NCI-H187 (cell line): ENCODE measurements around the gene XRN1.
"Not testable (repeated sequence)": the region's sequence is repeated elsewhere in the genome, so short reads cannot be mapped to it uniquely, and the experiment has no call there.

ENCODE experiments used
- DNase-seq, 2 experiments: peaks; one replicate each; lab custom pipeline; 2025; lab: John Stamatoyannopoulos, UW

XRN1 gene

DNA sequence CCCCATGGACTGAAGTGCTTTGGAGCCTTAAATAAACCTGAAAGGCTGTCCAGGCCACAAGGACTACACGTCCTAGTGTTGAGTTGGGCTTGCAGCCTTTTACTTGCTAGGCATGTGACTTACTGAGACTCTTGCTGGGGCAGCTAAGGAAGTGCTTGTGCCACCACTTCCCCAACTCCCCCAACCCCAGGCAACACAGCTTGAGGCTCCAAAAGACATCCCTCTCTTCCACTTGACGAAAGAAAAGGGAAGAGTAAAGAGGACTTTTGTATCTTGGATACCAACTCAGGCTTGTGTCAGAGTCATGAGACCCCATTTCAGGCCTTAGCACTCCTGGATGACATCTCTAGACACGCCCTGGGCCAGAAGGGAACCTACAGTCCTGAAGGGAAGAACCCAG lies 109.8 kb downstream of the XRN1 start:
- DNase-seq, result no peak

DNA sequence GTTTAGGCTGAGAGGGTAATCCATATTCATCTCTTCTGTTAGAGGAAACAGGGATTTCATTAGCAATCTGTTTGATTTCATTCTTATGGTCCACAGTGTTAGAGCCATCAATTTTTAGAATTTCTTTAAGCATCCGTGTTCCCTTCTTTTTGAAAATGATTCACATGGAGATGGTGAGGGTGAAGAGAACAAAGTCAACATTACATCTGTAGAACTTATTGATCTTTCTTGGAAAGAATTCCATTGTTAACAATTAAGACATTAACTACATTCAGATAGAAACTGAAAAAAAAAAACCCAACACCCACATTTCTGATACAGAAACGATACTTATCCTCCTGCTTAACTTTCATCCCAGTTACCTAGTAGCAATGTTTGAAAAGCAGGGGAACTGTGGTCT lies 115.4 kb downstream of the XRN1 start:
- no peak for DNase-seq

DNA sequence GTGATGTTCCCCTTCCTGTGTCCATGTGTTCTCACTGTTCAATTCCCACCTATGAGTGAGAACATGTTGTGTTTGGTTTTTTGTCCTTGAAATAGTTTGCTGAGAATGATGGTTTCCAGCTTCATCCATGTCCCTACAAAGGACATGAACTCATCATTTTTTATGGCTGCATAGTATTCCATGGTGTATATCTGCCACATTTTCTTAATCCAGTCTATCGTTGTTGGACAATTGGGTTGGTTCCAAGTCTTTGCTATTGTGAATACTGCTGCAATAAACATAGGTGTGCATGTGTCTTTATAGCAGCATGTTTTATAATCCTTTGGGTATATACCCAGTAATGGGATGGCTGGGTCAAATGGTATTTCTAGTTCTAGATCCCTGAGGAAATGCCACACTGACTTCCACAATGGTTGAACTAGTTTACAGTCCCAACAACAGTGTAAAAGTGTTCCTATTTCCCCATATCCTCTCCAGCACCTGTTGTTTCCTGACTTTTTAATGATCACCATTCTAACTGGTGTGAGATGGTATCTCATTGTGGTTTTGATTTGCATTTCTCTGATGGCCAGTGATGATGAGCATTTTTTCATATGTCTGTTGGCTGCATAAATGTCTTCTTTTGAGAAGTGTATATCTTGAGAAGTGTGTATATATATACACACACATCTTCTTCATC lies 123.4 kb downstream of the XRN1 start:
- not testable (repeated sequence) for DNase-seq

DNA sequence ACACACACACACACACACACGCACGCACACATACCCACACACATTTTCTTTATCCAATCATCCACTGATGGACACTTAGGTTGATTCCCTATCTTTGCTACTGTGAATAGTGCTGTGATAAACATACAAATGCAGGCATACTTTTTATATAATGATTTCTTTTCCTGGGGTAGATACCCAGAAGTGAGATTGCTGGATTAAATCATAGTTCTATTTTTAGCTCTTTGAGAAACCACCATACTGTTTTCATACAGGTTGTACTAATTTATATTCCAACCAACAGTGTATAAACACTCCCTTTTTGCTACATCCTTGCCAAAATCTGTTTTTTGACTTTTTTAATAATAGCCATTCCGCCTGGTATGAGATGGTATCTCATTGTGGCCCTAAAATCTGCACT lies 127.9 kb downstream of the XRN1 start:
- DNase-seq, result no peak

DNA sequence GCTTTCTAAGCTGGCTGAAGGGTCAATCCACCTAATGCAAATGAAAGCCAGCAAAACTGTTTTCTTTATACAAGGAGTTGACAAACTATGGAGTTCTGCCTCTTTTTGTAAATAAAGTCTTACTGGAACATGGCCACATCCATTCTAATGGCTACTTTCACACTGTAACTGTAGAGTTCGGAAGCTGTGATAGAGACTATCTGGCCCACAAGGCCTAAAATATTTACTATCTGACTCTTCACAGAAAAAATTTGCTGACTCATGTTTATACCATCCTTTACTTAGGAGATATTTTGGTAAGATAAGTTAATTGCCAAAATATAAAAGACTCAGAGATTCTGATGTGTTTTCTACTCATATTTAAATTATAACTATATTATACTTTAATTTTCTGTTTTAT lies 128.7 kb downstream of the XRN1 start:
- no peak for DNase-seq

DNA sequence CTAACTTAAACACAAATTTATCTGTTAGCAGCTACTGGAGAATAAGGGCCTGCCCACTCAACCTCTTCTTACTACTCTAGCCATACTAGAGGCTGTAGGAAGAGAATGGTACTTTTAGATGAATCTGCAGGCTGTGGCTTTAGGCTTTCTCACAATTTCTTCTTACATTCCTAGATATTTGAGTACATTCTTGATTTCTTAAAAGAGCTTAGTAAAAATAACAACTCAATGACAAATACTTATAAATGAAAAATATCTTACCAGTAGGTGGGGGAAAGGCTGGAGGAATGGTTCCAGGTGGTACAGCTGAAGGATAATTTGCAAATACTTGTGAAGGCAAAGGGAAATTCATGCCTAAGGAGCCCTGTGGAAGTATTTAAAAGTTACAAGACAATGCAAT lies 129.5 kb downstream of the XRN1 start:
- no peak for DNase-seq

DNA sequence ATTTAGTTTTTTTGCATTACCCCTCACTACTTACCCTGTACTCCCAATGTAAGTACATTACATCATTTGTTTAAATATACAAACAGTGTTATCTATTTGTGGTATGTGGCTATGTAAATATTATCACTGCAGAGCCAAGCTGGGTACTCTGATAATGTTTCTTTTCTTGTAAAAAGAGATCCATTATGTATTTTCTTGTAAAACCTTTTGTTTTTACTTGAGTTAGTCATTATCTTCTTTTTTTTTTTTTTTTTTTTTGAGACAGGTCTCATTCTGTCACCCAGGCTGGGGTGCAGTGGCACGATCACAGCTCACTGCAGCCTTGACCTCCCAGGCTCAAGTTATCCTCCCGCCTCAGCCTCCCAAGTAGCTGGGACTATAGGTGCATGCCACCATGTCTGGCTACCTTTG lies 131.9 kb downstream of the XRN1 start:
- DNase-seq, result not testable (repeated sequence)

DNA sequence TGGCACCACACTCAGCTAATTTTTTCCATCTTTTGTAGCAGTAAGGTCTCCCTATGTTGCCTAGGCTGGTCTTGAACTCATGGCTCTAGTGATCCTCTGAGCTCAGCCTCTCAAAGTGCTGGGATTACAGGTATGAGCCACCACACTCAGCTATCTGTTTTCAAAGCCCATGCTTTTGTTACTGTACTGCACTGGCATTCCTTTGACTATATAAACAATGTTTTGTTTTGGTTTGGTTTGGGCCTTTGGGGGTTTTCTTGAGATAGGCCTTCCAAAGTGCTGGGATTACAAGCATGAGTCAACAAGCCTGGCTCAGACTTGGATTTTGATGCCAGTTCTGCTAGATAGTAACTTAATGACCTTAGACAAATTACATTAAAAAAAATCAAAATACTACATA lies 132.8 kb downstream of the XRN1 start:
- no peak for DNase-seq

DNA sequence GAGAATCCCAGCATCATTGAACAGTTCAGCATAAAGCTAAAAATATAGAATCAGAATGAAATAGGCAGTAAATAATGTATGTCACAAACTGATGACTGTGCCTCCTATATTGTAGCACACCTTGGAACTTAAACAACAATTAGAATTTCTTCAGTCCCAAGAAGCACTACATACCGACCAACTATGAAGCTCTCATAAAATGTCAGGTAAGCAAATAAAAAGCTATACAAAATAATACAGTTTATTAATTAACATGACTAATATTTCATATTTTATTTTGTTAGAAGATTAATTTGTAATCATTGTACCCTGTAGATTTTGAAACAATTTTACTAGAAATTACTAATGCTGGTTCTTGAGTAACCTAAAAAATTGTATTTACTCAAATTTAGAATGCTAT lies 137.4 kb downstream of the XRN1 start:
- DNase-seq, result no peak

DNA sequence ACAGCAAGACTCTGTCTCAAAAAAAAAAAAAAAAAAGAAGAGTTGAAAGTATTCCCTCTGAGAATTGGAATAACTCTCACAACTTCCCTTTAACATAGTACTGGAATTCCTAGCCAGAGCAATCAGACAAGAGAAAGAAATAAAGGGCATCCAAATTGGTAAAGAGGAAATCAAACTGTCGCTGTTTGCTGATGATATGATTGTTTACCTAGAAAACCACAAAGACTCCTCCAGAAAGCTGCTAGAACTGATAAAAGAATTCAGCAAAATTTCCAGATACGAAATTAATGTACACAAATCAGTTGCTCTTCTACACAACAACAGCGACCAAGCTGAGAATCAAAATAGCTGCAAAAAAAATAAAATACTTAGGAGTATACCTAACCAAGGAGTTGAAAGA lies 145.0 kb downstream of the XRN1 start:
- DNase-seq, result not testable (repeated sequence)

DNA sequence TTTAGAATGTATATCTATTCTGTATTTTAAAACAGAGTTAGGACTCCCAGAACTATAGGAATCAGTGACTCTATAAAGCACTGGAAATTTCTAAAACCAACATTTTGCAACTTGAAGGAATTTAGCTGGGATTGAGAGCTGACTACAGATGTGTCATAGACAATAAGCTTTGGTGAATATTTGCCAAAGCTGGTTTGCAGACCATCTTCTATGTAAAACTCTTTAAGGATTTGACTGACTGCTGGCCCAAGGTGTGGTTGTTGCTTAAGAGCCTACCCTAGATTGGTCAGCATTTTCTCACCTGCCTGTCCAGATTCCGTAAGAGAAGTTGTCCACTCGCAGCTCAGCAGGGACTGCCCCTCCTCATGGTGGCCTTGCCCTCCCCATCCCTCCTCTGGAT lies 149.2 kb downstream of the XRN1 start:
- DNase-seq, result no peak

DNA sequence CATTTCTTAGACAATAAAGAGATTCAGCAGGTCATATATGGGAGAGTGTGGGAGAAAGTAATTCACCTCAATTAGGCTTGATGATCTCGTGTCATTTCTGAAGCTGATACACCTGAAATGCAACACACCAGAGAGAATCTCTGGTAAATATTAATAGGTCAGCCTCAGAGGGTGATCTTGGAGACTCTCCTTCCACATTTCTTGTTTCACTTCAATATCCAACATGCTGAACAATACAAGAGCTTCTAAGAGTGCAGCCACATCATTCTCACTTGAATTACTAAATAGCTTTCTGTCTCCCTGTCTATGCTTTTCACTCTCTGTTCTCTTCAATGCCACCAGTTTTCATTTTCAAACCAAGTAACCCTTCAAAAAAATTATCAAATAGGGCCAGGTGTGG lies 151.3 kb downstream of the XRN1 start:
- DNase-seq, result no peak

DNA sequence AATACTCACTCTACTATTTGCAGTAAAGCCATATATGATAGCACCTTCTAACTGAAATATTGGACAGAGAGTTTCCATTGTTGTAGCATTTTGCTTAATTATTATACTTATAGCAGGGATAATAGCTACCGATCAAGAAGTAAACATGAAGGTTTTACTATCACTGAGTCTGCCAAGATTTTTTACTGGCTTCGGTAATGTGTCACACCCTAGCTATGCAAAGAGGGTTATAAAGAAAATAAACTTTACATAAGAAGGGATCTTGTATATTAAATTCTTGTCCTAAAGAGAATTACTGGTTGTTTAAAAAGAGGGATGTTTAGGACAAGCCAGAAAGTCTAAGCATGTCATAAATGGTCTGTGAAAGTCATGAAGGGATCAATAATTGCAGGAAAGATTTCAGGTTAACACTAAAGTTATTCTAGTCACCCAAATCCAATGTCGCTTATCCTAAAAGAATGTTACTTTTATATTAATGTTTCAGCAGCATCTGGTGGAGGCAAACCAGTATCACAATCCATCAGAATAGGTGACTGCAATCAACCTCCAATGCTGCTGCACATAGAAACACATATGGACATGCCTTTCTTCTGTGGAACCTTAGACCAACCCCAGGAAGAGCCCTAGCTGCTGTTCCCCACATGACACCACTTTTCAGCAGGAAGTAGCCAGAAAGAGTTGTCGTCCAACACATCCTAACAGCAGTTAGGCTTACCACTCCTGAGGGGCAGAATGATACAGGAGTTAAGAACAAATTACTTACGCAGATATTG lies 159.8 kb downstream of the XRN1 start:
- no peak for DNase-seq

DNA sequence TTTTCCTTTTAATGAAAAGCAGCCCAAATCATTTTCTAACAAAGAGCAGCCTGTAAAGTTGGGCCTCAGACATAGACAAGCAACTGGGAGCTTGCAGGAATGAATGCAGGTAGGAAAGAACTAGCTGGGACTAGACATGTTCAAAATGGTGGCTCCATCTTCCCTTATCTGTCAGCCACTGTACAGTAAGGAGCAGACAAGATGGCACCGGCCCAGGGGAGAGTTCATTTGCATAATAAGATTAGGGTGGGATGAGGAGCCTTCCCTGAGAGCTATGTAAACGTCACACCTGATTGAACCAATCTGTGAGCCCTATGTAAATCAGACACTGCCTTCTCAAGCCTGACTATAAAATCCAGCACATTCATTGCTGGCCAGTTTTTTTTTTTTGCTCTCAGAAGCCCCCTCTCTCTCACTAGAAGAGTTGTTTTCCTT lies 162.7 kb downstream of the XRN1 start:
- DNase-seq, result no peak

DNA sequence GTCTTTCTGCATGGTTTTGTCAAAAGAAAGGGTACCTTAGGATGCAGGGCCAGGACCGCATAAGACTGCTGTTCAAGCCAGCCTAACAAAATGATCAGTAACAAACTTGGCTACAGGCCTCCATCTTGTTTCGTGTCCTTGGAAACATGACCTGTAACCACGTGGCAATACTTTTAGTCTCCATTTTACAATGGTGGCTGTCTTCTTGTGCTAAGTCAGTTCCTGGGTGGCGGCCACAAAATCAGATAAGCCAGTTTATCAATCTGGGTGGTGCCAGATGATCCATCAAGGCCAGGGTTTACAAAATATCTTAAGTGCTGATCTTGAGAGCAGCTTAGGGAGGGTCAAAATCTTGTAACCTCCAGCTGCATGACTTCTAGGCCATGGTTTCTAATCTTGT lies 165.3 kb downstream of the XRN1 start:
- DNase-seq, result no peak

DNA sequence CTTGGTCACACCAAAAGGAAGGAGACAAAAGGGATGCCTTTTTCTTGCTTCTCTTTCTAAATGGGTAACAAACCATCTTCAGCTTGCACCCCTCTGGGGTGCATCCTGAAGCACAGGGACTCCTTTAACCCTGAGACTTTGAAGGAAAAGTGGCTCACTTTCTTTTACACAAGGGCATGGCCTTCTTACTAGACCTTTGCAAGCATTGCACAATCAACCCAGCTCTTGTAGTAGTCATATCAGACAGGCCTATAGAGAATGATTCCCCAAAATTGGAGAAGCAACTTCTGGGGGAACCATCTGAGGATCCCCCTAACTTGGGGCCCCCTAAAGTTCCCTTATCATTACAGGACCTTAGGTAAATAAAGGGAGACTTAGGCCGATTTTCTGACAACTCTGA lies 166.4 kb downstream of the XRN1 start:
- no peak for DNase-seq

DNA sequence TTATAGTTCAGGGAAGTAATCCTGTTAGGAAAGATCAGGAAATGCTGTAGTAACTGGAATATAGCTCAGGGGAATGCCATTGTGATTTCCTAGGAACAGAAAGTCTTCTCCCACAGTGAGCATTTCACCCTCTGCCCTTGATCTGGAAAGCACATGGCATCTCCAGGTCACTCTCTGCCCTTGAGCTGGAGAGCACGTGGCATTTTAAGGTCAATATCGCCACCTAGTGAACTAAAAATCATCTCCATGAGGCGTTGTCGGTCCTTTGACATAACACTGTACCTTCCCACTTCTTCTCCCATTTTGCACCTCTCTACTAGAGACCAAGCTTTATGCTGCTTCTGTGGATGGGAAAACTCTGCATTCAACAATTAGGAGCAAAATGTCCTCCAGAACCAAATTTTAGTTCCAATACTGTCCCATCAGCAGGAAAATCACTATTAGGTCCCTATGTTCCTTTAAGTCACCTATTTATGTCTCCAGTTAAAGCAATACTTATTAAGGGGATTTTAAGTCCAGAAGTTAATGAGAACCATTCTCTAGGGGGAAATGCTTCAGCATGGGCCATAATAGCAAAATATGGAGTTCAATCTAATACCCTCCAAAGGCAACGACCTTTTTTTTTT lies 167.8 kb downstream of the XRN1 start:
- DNase-seq, result peak; percentile 22 to 26

DNA sequence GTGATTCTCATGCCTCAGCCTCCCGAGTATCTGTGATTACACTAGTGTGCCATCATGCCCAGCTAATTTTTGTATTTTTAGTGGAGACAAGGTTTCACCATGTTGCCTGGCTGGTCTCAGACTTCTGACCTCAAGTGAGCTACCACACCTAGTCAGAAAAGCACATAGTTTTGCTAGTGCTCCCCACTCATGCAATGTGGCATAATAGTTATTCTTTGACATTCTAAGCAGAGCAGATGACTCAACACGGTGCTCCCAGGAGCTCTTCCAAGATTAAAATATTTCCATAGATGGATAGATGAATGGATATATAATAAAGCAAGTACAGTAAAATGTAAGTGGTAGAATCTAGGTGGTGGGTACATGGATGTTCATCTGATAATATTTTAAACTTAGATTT lies 169.4 kb downstream of the XRN1 start:
- no peak for DNase-seq

DNA sequence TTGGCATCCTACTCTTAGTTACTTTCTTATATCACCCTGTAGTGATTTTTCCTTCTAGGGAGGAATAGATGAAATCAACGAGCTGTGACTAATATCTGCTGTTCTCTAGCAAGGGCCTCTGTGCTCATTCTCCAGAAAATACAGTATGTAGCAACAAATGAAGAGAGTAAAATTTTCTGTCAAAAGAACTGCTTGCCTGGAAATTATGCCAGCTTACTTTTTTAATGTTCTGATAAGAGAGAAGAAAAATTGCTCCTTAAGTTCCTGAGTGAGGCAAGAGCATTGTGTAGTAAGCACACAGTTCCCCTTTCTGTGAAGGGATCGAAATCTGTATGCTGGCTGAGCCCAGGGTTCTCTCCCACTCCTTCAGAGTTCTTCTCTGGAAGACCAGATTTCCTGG lies 171.1 kb downstream of the XRN1 start:
- DNase-seq, result no peak

DNA sequence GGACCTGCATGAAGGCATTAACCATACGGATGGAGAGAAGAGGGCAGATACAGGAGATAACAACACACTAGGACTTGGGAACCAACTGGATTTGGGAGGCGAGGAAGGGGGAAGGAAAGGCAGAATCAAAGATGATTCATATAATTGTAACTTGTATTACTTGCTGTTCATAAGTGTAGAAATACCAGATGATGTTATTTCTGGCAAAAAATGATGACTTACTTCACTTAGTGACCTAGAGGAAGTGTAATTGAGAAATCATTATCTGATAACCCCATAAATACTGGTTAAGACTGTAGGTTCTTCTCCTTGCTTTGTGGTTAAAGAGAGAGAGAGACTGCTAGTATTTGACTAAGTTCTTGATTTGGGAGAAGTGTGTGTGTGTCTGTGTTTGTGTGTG lies 172.0 kb downstream of the XRN1 start:
- DNase-seq, result no peak

DNA sequence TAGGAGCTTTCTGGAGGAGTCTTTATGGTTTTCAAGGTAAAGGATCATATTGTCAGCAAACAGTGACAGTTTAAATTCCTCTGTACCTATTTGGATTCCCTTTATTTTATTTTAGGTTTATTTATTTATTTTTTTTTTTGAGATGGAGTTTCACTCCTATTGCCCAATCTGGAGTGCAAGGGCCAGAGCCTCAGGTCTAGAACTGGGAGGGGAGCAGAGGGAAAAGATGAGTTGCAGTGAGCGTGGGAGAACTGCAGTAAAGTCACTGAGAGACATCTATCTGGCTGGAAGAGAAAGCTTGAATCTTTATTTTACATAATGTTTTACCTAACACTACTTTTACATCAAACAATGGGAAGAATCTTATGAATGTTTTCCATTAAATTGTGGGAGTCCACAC lies 172.9 kb downstream of the XRN1 start:
- no peak for DNase-seq

DNA sequence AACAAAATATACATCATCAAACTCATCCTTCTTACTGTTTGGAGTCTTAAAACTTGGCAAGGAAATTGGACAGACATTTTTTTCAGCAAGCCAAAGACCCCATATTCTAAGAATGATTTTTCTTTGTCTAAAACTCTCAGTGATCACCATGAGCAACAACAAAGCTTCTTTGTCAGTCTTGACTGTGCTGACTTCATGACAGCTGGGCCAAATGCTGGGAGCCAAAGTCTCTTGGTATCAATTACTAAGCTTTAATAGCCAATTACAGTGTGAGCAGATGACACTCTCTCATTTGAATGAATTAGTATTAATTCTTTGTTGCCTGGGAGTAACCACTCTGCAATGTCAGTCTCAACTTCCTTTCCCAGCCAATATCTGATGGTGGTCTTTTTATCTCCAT lies 174.3 kb downstream of the XRN1 start:
- DNase-seq, result no peak

DNA sequence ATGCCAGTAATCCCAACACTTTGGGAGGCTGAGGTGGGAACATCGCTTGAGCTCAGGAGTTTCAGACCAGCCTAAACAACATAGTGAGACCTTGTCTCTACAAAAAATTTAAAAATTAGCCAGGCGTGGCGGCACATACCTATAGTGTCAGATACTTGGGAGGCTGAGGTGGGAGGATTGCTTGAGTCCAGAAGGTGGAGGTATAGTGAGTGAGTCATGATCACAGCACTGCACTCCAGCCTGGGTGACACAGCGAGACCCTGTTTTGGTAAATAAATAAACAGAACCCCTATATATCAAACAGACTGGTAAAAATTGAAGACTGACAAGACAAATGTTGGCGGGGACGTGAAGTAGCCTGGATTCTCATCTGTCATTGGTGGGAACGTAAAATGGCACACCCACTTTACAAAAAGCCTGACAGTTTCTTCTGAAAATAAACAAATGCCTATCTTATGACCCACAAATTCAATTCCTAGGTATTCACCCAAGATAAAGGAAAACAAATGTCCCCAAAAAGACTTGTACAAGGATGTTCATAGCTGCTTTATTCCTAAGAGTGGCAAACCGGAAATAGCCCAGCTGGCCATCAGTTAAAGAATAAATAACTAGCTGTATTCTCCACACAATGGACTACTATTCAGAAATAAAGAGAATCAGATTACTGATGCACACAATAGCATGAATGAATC lies 175.5 kb downstream of the XRN1 start:
- DNase-seq, result no peak
